Activated CD8-positive, alpha-beta memory T cell treated with anti-CD3 and anti-CD28 coated beads, Interleukin-2, amount 50 U/mL, for 4 hours (primary cell): ENCODE data around the gene IQCF2.
"Not testable (repeated sequence)": the region's sequence is repeated elsewhere in the genome, so short reads cannot be mapped to it uniquely, and the experiment has no call there.

Experiments
- DNase-seq: peaks from one replicate; pipeline ENCODE4 v3.0.0-alpha.2; 2020

IQCF2 gene

DNA sequence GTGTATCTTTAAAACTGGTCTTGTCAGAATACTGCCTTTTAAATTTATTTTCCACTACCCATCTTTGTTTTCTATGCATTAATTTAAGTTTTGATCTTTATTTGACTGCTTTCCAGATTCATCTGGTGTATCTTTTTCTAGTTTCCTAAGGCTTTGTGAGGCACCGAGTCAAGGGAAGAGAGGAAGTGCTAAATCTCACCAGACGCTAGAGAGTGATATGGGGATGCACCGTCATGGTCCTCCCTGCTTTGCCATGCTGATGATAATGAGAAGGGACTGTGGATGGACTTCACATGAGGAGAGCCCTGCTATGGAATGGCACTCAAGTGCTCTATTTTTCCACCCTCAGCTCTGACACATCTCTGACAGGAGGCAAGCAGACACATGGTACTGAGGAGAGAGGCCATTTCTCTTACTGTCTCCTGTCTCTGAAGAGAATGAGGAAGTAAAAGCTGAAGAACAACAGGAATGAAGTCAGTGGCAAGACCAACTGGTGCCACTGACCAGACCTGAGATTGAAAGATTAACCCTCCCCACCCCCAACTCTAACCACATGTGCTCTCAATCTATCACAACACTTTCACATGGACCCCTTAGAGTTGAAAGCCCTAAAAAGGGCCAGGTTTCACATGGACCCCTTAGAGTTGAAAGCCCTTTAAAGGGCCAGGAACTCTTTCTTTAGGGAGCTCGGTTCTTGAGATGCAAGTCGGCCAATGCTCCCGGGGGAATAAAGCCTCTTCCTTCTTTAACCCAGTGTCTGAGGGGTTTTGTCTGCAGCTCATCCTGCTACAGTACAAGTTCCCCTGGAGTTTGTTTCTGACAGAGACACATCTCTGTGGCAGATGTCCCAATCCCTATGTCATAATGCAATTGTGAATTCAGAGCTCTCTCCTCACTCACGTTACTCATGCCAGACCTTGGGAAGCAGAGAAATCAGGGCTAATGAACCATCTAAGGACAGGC, at the start of gene IQCF2:
Gene IQCF2 (plus strand): TSS at position 913 of the 963 bp plus-strand sequence. CDS start 52 bp downstream, outside the sequence.
- DNase-seq, result no peak

GRCh38 chr3:51813539-51813938, 47.9 kb upstream of the IQCF2 start:
- DNase-seq, result no peak

DNA sequence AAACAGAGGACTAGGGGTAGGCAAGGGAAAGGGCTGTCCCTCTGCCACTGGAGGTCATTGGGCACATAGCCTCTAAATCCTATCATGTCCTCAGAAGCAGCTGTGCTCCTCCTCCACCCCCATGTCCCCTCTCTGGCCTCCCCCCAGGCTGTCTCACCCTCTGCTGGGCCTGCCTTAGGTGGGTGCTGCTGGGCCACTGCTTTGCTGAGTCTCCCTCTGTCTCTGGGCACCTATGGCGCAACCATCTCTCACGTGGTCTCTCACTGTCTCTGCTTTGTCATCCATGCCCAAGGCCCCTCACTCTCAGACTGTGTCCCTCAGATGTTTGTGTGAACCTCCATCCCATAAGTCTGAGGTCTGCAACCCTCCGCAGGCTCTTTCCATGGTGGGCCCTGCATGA, 47.4 kb upstream of the IQCF2 start:
- DNase-seq, result no peak

GRCh38 chr3:51815614-51816013, 45.8 kb upstream of the IQCF2 start:
- no peak for DNase-seq

- DNase-seq, result no peak
These were observed 44.7 kb upstream of the IQCF2 start for GRCh38 chr3:51816723-51817122.

DNA sequence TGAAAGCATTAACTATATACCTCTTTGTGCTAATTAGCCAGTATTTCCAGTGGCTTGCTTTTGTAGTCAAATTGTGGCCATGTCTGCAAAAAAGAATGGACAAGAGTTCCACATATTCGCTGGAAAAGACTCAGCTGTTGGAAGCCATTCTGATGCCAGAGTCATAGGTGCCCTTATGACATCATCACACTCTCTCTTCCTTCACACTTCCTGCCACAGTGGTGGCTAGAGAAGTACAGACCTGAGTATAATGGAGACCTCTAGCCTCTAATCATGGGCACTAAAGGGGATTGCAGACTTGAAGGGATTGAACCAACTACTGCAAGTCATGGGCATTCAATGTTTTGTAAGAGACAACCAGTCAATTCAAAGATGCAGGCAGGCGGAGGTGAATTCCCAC, 44.0 kb upstream of the IQCF2 start:
- no peak for DNase-seq

DNA sequence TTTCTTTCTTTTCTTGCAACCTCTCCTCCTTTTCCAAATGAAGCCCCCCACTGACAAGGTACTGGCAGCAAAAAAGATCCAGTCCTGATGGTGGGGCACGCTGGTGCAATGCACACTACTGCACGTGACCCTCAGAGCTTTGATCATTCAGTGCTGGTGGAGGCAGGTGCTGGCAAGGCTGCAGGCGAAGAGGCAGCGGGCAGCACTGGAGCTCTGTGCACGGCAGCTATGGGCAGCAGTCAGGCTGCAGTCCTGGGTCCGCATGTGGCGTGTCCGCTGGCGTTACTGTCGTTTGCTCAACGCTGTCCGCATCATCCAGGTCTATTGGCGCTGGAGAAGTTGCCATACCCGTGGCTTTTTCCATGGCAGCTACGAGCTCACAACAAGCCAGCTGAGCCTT, 42.3 kb upstream of the IQCF2 start:
- no peak for DNase-seq

DNA sequence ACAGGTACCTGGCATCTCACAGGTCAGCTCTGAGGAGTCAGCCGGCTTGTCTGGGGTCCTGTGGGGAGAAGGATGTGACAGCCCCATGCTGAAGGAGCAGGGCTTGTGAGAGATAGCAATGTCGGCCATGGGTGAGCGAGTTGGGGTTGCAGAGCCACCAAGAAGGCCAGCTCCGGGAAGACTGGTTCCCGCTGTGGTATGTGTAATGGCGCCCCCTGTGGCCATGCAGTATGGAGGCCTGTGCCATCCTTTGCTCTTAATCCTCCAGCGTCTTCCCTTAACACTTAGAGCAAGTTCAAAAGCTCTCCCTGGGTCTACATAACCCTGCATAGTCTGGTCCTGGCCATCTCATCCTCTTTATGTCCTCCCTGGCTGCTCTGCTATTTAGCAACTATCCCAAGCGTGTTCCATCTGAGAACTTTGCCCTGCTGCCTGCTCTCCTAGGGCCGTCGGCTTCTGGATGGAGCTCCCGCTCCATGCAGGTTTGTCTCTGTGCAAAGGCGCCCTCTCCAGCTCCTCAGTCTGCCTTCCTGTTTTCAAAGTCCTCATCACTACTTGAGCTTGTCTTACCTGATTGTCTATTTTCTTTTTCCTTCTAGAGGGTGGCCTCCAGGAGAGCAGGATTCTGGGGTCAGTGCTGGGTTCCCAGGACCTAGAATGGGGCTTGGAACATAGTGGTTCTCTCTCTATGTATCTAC, 41.6 kb upstream of the IQCF2 start:
- no peak for DNase-seq

DNA sequence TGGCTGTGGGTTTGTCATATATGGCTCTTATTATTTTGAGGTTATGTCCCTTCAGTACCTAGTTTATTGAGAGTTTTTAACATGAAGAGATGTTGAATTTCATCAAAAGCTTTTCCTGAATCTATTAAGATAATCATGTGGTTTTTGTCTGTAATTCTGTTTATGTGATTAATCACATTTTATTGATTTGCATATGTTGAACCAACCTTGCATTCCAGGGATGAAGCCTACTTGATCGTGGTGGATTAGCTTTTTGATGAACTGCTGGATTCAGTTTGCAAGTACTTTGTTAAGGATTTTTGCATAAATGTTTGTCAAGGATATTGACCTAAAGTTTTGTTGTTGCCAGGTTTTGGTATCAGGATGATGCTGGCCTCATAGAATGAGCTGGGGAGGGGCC, 33.1 kb upstream of the IQCF2 start:
- DNase-seq, result no peak

- DNase-seq, result no peak
These were observed 31.1 kb upstream of the IQCF2 start for GRCh38 chr3:51830345-51830744.

DNA sequence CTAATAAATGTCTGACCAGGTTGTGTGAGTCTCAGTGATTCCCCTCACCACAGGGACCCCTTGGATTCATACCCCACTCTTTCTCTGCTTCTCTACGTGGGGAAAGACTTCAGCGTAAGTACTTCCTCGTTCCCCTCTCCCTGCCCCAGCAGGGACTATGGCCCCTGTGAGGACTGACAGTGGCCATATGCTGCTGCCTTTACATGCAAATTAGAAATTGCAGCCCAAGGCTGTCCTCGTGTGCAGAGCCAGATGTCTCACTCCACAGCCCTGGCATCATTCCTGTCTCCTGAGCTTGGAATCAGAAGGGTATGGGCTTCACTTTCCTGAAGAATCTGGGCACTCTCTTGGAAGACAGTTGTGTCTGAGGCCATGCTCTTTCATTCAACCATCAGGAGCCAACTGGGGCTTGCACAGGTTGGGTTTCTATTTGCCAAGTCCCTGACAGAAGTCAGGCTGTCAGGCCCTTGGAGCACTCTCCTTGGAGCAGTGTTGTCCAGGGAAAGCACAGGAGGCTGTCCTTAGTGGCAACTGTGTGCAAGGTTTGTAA, 30.5 kb upstream of the IQCF2 start:
- DNase-seq, result no peak

DNA sequence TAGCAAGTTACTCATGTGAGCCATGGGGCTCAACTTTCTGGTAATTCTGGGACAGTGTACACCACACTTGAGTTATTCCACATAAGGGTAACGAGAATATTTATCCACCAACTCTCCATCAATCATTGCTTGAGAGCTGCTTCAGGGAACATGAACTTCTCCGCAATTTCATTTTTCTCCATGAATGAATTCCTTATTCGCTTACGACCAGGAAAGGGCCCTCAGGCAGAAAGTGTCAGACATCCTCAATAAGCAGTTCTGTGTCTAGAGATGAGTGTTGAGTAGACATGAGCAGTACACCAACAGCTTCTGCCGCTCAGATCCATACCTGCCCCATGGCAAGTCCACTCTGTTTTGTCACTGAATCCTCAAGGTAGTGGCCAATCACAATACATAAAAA, 24.8 kb upstream of the IQCF2 start:
- no peak for DNase-seq

DNA sequence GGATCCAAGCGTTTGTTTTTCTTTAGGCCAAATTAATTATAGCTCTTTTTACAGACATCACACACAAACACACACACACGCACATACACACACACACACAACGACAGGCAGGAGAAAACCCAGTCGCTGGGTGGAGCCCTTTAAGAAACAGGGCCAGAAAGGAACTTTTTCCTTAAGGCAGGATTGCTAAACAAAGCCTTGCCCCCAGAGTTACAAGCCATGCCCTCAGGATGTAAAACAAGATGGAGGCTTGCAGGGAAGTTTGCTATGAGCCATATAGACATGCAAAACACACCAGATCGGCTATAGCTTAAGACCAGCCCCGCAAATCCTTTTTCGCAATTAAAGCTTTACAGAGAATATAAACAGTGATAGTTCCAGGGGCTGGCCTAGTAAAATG, 16.3 kb upstream of the IQCF2 start:
- DNase-seq, result no peak

GRCh38 chr3:51855411-51855810, 6.0 kb upstream of the IQCF2 start:
- not testable (repeated sequence) for DNase-seq

DNA sequence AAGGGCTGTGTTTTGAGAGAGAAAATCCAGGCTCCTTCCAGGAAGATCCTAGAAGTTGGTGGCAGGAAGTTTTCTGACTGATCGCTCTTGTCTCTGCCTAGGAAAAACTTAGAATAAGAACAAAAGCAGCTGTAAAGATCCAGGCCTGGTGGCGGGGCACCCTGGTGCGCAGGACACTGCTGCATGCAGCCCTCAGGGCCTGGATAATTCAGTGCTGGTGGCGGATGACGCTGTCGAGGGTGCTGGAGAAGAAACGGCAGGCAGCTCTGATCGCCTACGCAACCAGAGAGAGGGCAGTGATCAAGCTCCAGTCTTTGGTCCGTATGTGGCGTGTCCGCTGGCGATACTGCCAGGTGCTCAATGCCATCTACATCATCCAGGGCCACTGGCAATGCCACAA, 1.5 kb downstream of the IQCF2 start:
- no peak for DNase-seq

- DNase-seq, result not testable (repeated sequence)
These were observed 7.5 kb downstream of the IQCF2 start for GRCh38 chr3:51868896-51869295.

- no peak for DNase-seq
These were observed 7.9 kb downstream of the IQCF2 start for GRCh38 chr3:51869304-51869703.

- no peak for DNase-seq
These were observed 11.9 kb downstream of the IQCF2 start for GRCh38 chr3:51873253-51873766.

GRCh38 chr3:51873876-51874275, 12.5 kb downstream of the IQCF2 start:
- DNase-seq, result no peak

DNA sequence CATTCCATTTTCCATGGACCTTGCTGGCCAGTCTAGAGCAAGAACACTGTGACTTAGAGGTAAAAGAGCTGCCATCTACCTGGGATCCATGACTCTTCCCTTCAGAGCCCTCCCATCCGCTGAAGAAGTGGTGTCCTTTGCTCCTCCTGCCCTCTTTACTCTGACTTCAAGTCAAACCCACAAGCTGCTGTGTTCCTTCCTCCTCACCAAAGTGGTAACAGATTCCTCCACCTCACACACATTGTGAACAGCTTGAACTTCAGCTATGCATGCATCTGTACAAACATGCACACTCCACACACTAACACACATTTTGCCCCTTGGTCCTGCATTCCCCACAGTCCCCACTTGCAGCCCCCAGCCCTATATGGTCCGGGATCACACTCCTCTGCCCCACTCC, 13.0 kb downstream of the IQCF2 start:
- no peak for DNase-seq

DNA sequence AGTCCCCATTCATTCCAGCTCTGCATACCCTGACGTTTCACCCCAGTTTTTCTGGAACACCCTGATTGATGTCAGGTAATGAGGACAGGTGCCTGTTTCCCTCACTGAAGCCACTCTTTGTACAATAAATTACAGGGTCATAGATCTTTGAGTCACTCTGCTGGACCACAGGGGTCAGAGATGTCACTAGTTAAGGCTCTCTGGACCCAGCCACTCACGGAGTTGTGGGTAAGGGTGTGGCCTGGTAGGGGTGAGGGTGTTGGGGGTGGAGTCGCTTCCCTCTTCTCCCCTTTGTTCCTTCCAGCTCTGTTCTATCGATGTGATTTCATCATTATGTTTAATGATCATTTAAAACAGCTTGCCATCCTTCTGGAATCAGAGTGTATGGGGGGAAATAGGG, 13.5 kb downstream of the IQCF2 start:
- DNase-seq, result no peak

DNA sequence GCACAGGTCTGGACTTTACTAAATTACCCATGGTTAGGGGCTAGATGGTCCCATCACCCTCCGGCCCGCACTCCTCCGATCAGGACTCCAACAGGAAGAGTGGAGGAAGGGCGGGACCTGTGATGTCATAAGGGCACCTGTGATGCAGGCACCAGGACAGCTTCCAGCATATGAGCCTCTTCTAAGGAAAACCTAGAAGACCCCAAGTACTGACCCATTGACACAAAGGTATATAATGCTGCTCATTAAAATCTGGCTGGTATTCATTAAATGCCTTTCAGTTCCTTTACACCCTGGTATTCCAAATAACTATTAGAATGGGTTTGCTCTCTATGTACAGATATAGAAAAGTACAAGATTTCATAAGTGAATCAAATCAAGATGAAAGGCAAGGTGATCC, 14.1 kb downstream of the IQCF2 start, which contains the start of gene IQCF5:
Gene IQCF5 (minus strand): TSS at position 101 of the 400 bp plus-strand sequence. CDS start 70 bp downstream, at position 31.
- DNase-seq, result no peak

- DNase-seq, result no peak
These were observed 14.8 kb downstream of the IQCF2 start for GRCh38 chr3:51876186-51876585.

DNA sequence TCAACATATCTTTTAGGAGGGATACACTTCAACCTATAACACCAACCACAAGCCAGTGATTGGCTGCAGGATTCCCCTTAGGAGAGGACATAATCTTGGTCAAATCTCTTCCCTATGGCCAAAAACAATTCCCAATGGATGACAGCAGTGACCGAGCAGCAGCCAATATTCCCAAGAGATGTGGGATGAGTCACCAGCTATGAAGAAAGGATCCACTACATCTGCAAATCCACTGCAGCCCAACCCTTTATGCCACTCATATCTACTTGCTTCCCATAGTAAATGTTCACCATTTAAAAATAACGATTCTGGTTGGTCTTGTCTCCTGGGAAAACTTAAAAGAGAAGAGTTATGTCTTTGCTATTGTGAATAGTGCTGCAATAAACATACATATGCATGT, 18.5 kb downstream of the IQCF2 start:
- DNase-seq, result no peak
